NCI-H82 treated with DMSO at 0.1 percent for 48 hours (cell line): ENCODE data around the gene PIP4K2C.
"Not testable (repeated sequence)": the region's sequence is repeated elsewhere in the genome, so short reads cannot be mapped to it uniquely, and the experiment has no call there.

Experiments used
- DNase-seq: peaks from one replicate; lab custom pipeline; 2025; ENCODE audit not compliant: unreplicated experiment; lab: John Stamatoyannopoulos, UW

Gene PIP4K2C

DNA sequence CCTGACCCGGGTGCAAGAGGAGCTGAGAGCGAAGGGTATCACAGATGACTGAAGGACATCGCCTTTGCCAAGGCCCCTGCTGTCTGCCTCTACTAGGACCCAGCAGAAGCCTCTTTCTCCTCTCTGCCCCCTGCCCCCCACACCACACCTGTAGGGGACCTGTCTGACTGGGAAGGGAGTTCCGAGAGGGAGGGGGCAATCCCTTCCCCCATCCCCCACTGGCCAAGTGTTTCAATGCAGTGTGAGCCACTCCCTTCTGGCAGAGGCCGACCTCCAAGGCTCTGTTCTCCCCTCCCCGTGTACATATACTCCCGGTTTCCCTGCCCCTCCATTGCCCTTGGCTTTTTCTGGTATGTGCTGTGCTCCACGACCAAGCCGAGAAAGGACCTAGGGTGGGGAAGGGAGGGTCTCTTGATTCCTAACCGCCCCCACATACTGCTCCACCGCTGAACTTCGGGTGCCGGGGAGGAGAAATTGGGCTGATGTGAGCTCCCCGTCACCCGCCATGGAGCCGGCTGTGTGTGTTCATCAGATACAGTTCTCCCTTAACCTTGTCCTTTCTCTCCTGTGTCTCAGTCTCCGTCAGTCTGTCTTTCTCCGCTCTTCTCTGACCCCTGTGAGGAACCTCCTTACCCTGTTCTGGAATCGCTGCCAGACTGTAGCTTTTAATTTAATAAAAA, 18.2 kb downstream of the PIP4K2C start:
- DNase-seq, result no peak

DNA sequence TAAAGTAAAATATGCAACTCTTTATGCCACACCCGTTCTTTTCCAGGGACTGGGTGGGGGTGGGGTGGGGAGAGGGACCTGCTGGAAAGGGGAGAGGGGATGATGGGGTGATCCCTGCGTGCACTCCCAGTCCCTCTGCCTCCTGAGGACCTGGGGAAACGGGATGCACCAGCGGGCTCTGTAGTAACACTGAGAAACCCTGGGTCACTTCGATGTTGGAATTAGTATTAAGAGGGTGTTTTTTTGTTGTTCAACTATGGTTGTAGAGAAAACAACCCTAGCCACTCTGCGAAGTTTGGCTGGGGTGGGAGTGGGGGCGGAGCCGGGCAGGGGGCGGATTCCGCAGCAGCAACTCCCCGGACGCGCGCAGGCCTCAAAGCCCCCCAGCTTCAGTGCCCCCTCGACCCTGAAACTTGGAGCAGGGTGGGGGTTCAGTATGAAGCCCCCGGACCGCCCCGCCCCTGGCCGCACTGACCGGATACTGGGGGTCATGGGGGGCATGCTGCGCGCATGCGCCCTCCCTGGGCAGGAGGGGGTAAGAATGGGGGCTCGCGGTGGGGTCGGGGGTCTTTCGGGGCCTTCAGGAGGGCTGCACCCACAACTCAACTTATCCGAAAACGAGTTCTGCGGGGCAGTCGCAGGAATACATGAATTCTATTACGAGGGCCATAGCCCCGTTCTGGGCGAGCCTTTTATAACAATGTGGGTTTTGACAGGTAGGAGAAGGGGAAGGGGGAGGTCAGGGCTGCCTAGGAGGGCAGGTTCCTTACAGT, 19.0 kb downstream of the PIP4K2C start:
- DNase-seq, result no peak

DNA sequence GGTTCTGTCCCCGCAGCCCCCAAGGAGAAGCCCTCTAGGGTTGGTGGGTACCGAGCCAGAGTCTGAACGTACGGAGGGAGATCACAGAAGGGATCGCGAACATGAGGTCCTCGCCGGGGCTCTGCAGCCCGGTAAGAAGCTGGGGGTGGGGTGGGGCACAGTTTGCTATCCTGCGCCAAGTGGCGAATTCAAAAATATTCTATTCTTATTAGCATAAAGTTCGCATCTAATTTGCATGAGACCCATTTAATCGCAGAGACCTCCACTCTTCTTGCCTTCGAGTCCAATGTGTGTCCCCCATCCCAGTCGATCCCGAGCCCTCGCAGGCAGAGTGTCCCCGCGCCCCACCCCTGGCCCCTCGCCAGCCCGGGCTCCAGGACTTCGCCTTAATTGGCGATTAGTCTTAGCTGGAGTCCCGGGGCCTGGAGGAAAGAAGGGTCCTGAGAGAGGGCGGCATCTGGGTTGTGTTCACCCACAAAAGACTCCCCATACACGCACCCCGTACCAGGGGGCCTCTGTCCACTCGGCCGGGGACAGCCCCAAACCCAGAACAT, 19.6 kb downstream of the PIP4K2C start:
- peak; percentile 46 for DNase-seq

DNA sequence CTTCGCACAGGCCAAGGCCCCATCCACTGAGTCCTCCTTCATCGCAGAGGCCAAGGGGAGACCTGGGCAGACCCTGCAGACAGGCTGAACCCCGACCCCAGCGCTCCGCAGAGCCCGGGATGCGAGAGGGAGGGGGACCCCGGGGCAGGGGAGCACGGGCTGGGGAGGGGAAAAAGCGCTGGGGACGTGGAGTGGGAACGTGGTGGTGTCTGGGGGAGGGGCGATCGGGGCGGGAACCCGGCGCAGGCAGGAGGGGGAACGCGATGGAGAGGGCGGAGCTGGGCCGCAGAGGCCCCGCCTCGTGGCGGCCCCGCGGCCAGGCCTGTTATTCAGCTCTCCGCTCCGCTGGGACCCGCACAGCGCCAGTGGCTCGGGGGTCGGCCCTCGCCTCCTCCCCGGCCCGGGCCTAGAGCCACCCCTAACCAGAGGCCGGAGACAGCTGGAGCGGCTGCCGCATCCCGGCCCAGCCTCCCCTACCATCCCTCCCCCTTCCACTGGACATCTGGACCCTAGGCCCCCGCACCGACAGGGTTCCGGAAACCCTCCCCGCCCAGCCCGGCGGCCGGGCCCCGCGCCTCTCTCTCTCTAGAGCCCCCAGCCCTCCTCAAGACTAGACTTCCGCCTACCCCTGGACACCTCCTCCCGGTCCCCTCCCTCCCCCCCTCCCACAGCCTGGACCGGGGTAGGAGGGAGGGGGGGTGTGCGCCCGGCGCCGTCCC, 20.3 kb downstream of the PIP4K2C start, which contains the start of gene ARHGEF25:
Gene ARHGEF25, plus strand, starts transcription at position 328 of the 719 bp plus-strand sequence. CDS start 460 bp downstream, outside the sequence.
- peak; percentile 79 for DNase-seq

DNA sequence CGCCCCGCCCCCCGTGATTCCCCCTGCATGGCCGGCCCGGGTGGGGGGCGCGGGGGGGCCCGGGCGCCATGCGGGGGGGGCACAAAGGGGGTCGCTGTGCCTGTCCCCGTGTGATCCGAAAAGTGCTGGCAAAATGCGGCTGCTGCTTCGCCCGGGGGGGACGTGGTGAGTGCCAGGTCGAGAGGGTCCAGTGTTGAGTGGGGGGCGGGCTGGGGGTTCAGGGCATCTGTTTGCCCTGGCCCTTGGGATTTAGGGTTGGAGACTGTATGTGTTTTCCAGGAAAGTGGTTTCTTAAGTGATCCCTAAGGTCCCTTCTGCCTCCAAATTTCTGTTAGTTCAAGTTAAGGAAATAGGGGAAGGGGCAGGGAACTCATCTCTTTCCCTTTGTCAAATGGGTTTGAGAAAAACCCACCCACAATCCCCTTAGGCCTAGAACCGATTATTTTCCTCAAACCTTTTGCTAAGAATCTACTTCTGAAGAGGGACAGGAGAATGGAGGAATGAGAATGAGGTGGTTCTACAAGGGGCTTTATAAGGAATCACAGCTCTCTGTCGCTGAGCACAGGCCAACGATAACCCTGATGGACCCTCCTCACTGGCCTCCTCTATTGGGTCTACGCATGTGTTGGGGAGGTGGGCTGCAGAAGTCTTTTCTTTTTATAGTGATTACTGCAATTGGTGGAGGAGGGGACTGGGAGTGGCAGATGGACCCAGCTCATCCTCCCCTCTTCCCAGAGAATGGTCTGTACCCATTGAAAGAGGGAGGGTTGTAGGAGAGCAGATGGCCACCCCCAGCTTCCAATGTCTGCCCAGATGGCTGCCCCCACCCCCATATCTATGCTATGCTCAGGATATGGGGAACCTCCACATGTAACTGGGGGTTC, 21.1 kb downstream of the PIP4K2C start:
- DNase-seq, result peak; percentile 86

DNA sequence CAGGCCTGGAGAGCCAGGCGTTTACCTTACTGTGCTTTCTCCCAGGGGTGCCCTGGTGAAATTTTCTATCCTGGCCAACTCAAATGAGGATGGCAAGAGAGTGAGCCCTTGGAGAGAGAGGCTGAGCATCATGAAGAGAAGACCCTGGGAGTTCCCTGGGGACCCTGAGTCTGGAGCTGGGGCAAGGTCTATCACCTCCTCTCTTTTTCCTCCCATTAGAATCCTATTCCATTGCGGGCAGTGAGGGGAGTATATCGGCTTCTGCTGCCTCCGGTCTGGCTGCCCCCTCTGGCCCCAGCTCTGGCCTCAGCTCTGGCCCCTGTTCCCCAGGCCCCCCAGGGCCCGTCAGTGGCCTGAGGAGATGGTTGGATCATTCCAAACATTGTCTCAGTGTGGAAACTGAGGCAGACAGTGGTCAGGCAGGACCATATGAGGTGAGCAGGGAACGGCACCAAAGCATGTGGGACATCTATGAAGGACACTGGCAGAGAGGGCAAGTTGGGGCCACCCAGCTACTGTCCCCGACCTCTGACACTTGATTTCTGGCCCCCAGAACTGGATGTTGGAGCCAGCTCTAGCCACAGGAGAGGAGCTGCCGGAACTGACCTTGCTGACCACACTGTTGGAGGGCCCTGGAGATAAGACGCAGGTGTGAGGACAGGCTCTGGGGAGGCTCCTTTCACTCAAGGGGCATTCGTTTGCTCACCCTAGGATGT, 21.9 kb downstream of the PIP4K2C start:
- peak; percentile 52 for DNase-seq

DNA sequence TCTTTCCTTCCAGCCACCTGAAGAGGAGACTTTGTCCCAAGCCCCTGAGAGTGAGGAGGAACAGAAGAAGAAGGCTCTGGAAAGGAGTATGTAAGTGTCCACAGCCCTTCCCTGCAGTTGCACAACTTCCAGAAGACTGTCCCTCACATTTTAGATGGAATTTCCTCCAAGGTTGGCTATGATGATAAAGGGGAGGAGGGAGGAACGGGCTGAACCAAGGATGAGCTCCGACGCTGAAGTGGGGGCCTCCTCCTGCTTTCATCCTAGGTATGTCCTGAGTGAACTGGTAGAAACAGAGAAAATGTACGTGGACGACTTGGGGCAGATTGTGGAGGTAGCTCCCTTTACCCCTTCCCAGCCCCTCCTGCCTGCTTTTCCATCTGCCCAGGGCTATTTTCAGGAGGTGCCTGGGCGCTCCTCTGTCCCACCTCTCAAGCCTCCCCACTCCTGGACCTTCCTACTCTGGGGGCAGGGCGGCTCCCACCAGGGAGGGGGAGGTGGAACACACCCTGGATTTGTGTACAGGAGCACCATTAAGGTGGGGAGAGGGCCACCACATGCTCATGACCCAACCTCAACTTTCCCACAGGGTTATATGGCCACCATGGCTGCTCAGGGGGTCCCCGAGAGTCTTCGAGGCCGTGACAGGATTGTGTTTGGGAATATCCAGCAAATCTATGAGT, 22.6 kb downstream of the PIP4K2C start:
- no peak for DNase-seq

DNA sequence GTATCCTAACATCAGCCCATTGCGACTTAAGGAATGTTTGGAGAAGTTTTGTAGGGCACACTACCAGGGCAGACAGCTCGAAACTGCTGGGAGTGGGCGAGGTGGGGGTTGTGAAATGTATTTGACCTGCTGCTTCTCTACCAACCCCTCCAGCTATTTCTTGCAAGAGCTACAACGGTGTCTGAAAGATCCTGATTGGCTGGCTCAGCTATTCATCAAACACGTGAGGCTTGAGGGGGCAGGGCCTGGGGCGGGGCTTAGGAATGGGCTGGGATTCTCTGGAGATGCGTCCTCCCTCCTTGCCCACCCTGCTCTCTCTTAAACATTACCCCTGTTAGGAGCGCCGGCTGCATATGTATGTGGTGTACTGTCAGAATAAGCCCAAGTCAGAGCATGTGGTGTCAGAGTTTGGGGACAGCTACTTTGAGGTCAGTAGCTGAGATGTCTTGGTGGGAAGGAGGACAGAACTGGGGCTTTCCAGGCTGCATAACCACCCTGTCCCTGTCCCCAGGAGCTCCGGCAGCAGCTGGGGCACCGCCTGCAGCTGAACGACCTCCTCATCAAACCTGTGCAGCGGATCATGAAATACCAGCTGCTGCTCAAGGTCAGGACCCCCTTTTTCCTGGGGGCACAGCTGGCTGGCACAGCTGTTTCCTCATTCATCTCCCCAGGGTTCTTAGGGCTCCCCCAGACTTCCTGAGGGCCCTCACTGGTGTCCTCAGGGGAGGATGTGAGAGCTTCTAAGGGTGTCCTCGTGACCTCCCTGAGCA, 23.4 kb downstream of the PIP4K2C start:
- DNase-seq, result no peak

DNA sequence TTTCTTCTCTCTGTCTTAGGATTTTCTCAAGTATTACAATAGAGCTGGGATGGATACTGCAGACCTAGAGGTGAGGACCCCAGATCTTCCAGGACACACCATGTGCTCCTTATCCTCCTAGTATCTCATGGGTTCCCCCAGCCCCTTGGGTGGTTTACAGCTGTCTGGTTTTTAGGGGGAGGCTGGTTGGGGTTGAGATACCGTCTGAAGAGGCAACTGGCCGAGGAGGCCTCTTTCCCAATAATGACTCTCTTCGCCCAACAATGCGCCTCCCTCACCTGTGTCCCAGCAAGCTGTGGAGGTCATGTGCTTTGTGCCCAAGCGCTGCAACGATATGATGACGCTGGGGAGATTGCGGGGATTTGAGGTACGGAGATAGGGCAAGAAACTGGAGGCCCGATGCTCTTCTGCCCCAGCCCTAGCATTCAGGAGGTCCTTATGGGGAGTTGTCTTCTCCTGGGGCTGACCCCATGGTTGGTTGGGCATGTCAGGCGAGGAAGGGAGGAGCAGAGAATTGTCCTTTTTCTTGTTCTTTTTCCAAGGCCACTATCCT, 24.0 kb downstream of the PIP4K2C start:
- DNase-seq, result no peak

DNA sequence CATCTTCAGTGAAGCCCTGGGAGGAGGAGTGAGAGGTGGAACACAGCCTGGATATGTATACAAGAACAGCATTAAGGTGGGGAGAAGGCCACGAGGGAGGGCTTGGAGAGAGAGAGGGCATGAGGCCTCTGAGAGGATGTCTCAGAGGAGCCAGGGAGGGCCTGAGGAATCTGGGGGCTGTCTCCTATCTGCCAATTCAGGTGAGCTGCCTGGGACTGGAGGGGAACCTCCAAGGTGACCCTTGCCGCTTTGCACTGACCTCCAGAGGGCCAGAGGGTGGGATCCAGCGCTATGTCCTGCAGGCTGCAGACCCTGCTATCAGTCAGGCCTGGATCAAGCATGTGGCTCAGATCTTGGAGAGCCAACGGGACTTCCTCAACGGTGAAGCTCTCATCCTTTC, 24.6 kb downstream of the PIP4K2C start:
- DNase-seq, result no peak

DNA sequence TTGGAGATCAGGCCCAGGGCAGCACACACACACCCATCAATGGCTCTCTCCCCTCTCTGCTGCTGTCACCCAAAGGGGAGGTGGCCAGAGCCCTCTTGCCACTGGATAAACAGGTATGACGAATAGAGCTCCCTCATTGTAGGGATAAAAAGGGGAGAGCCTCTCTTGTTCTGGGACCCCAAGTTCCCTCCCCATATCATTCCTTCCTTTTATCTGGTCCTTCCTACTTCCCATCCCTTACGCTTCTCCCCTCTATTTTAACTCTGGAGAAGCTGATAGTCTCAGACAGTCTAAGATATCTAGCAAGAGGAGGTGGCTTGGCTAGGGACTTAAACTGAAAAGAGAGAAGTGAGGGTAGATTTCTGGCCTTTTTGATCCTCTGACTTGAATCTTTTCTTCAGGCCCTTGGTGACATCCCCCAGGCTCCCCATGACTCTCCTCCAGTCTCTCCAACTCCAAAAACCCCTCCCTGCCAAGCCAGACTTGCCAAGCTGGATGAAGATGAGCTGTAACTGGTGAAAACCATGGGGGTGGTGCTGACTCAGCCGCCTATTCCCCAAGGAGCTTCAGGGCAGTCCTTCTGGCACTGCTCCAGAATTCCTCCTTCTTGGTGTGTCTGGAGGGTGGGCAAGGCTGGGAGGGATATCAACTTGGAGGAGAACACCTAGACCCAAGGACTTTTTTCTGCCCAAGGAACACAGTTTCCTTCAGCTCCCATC, 25.6 kb downstream of the PIP4K2C start:
- DNase-seq, result no peak

DNA sequence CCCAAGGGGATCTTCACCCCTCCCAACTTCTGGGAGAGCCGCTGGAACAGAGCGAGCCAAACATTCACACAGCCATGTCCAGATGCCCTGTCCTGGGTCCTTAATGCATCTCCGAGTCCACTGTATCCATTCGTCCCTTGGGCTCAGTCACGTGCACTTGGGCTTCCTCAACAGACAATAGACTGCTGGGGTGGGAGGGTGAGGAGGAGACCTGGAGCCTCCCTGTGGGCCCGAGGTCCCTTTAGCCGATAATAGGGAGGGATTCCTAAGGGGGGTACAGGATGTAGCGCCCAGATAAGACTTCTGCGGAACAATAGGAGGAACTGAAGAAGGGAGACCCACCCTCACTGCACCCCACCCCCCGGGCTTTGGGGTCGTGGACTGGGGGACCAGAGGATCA, 26.9 kb downstream of the PIP4K2C start:
- no peak for DNase-seq

DNA sequence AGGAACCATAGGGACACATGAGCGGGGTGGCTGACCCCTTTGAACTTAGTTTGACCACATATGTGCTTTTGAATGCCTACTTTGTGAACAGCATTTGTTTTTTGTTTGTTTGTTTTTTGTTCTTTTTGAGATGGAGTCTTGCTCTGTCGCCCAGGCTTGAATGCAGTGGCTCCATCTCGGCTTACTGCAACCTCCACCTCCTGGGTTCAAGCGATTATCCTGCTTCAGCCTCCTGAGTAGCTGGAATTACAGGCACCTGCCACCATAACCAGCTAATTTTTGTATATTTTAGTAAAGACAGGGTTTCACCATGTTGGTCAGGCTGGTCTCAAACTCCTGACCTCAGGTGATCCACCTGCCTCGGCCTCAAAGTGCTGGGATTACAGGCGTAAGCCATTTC, 27.4 kb downstream of the PIP4K2C start:
- DNase-seq, result not testable (repeated sequence)

DNA sequence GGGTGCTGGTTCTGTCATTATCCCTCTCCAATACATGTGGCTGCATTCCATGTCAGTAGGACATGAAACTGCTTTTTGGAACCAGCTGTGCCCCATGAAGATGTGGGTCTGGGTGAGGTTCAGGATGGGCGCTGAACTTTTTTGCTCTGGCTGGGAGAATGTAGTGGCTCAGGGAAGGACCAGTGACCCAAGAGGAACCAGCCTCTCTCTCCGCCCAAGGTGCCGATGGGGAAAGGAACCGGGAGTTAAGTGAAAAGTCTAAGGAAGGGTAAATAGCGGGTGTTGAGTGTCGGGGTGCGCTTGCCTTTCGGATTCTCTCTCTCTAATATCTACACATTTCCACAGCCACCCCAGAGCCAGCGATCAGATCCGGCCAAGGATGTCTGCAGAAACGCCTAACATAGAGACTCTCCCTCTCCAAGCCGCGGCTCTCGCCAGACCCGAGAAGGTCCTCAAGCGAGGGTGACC, 28.0 kb downstream of the PIP4K2C start:
- DNase-seq, result no peak

DNA sequence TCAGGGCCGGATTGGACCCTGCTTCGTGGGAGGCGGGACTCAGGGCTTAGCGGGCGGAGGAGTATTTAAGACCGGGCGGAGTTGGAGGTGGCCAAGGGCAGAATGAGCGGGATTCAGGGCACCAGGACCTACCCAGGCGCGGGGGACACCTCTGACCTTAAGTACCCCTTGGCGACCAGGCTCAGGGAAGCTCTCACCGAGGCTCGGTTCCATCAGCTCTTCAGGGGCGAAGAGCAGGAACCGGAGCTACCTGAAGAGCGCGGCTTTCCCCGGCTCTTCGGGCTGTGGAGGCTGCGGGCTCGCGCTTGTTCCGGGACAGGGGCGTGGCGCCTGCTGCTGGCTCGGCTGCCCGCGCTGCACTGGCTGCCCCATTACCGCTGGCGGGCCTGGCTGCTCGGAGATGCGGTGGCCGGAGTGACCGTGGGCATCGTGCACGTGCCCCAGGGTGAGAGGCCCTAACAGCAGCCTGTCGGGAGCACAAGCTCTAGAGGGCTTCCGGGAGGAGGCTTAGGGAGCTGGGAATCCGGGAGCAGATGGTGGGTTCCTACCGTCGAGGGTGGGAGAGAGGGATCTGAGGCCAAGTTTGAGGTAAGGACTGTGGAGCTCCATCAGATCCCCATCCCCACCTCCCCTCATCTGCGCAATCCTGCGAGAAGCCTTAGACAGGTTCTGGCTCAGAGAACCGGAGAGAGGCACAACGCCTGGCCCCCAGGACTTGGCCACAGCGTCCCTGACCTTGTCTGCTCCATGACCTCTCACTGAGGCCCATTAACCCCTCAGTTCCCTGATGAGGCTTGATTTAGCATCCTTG, 28.6 kb downstream of the PIP4K2C start:
- no peak for DNase-seq

DNA sequence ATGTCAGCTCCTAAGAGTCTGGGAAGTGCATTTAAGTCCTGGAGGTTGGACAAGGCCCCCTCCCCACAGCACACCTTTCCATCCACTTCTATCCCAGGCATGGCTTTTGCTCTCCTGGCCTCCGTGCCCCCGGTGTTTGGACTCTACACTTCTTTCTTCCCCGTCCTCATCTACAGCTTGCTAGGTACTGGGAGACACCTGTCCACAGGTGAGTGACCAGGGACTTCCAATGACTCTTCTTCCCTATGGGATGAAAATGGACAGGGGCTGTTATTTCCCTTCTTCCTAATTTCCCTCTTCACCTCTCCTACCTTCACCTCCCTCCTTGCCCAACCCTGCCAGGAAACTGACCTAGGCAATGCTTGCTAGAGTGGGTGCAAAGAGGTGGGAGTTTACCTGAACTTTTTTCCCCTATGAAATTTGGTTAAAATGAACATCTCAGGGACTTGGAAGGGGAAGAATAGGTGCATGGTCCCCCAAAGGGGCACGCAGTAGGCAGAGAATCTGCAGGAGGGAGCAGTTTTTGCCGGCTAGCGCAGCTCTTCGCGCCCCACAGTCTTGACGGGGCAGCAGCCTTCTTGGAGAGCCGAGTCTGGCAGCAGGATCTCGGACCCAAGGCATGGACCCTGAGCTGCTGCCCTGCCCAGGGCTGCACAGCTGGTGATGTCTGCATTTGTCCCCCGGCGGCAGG, 29.4 kb downstream of the PIP4K2C start:
- DNase-seq, result no peak
